ENCODE results near the gene FAM222A.

- TF ChIP-seq ZNF8 (CRISPR knock-in tag; IDR thresholded peaks at IDR 0.05) = no peak
- no peak for TF ChIP-seq TCF4 (CRISPR knock-in tag; IDR thresholded peaks at IDR 0.05; ENCODE audit: borderline replicate concordance)
- no peak for TF ChIP-seq OSR1 (CRISPR knock-in tag; IDR thresholded peaks at IDR 0.05)
- no peak for TF ChIP-seq SNAI2 (CRISPR knock-in tag; IDR thresholded peaks at IDR 0.05)
Measured at GRCh38 chr12:109815757-109816617, 102.4 kb downstream of the FAM222A start.

Data from SK-N-SH treated with all-trans-retinoic acid at 6 μM for 48 hours (cell line).